GM21825 (cell line): ENCODE data around the gene TRIM5.
A peak's percentile ranks its signal among the peaks of the same experiment; 100 is the strongest.

Experiments used
- ATAC-seq: cut with Tn5 transposase; IDR thresholded peaks from one replicate; pipeline ENCODE4 v1.9.1; 2021; ENCODE audit warnings: mild to moderate bottlenecking, moderate library complexity; ENCODE audit not compliant: unreplicated experiment

The TRIM5 gene

DNA sequence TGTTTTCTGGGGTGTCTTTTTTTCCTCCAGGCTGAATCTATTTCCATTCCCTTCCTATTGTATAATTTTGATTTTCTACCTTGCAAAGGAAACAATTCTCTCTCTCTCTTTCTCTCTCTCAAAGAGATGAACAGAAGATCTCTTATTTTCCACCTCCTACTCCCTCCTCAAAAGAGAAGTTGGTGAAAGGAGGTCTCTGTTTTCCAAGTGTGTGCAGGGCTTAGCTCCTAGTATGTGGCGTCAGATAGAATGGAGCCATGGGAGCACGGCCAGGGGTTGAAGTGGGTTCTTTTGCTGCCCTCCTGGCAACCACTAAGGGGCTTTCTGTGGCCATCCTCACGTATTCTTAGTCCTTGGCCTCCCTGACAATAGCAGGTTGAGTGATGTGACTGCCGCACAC, 59.6 kb downstream of the TRIM5 start:
- ATAC-seq, result no peak

DNA sequence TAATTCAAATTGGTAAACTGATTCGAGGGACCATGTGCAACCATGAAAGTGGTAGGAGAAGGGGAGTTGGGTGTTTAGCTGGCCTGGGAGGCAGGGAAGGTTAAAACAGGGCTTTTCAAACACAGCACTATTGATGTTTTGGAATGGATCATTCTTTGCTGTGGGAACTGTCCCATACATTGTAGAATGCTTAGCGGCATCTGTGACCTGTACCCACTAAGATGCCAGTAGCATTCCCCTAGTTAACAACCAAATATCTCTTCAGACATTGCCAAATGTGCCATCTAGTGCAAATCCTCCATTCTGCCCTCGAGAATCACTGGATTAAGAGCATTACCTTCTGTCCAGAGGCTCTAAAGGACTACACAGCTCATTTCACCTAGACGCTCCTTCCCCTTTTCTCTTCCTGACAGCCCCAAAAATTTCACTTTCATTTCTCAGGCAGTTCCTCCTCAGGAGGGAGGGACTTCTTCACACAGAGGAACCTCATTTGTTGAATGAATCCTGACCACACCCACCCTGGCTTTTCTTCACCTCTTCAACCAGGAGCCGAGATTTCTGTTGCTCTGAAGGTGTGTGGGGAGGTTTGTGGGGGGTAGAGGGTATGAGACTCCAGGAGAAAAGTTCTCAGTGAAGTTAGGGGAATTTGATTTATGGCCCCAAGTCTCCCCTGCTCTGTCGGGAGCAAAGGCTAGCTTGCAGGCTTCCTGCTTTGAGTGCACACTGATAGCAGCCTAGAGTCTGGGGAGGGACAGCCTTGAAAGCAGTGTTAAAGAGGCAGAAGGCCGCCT, 60.2 kb downstream of the TRIM5 start, which contains the start of gene TRIM34:
Gene TRIM34, plus strand, starts transcription at position 513 of the 791 bp plus-strand sequence. CDS start 7,331 bp downstream, outside the sequence.
- peak; percentile 97 for ATAC-seq

GRCh38 chr11:5622802-5623201, 62.1 kb downstream of the TRIM5 start:
- ATAC-seq, result no peak

GRCh38 chr11:5621580-5621979, 63.3 kb downstream of the TRIM5 start:
- ATAC-seq, result no peak

DNA sequence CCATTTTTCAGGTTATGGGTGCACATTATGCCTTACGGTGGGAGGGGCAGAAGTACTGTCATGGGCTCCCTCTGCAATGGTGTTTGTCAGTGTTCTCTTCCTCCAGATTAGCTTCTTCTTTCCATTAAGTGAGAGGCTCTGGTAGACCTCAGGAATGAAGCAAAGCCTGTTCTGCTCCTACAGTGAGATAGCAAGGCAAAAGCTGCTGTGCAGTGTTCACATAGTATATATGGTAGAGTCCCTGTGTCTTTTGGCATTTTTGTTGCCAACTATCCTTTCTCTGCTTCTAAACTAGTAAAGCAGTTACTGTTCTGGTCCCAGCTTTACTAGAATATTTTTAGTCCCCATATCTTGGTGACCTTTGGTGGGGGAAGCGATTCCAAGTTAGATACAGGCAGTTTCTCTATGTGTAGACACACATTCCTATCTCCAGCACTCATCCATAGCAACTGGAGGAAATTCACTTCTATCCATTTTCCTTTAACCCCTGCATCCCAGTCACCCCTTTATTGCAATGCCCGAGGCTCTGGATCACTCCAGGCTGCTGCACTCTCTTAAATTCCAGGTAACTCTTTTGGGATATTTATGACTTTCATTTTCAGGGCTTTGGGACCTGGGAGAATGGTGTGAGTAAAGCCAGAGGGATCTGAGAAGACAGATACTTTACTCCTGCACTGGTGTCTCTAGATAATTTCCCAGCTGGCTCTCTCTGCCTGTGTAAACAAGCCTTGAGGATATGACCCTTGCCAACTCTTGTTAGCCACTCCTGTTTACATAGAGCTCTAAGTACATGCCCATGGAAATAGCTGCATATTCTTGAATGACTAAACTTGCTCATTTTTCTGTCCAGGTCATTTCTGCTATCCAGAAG, 64.0 kb downstream of the TRIM5 start:
- no peak for ATAC-seq

DNA sequence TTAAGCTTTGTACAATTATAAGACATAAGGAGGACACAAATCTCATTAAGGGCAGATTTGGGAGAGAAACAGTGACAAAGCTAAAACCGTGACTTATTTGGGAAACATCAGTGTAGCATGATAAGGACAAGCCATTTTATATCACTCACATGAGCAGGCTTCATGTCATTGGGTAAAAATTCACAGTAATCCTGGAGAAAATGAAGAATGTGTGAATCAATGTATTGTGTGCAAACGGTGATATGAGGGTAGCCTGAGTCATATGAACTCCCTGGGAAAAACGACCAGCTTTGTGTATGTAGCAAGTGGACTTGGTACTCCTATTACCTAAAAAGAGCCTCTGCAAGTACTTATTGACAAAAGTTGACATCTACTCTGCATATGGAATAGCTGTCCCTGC, 66.1 kb downstream of the TRIM5 start:
- no peak for ATAC-seq
